ENCODE results near the gene PYGB.

DNA sequence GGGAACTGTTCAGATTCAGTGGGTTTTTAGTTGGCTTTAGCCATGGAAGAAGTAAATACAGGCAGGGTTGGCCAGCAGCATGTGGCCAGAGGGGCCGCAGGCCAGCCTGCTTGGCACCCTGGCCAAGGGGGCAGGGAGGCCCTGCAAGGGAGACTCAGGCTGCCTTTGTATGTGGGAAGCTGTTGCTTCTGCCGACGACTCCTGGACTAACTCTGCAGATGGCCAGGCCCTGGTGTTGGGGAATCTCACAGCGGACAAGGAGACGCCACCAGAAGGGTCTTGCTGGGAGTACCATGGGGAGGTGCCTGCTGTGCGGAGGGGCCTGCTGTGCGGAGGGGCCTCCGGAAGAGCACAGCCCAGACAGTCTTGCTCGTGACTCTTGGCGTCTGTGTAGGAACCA is 25.2 kb downstream of the PYGB start:
- TF ChIP-seq CTCF (tag by site-specific recombination; IDR thresholded peaks at IDR 0.05) (no peak), ZBTB48 (tag by site-specific recombination; IDR thresholded peaks at IDR 0.05) (no peak), PATZ1 (tag by site-specific recombination; IDR thresholded peaks at IDR 0.05) (no peak), PBX3 (CRISPR knock-in tag; IDR thresholded peaks at IDR 0.05) (no peak), ATF2 (tag by site-specific recombination; IDR thresholded peaks at IDR 0.05; ENCODE audit: low read depth) (no peak), ZFP37 (tag by site-specific recombination; IDR thresholded peaks at IDR 0.05) (no peak), ZNF548 (tag by site-specific recombination; IDR thresholded peaks at IDR 0.05) (no peak), ZNF174 (tag by site-specific recombination; IDR thresholded peaks at IDR 0.05) (no peak)
